ENCODE results near the gene RGMA. TPM values are rescaled to one million over a fixed set of nuclear protein-coding genes. Genes with fewer than 3 reads are reported as not detected.

The RGMA gene
- 0.07 TPM in 1 of 2 replicates, not detected in the other for total RNA-seq

- peaks cover 10% of the 10 kb centered on the region for H3K4me1 Mint-ChIP-seq
- H3K27ac Mint-ChIP-seq: peak within 1 kb of the TSS; percentile 66
- peak within 1 kb of the TSS; percentile 82 for H3K4me3 Mint-ChIP-seq
- H3K9me3 Mint-ChIP-seq: no peaks in the 10 kb centered on the region
- intact Hi-C loops (cut with micrococcal nuclease): loop anchor here (5.0 to 10.0 kb wide), 2 partner anchors 246 to 1033 kb away; no protein-coding TSS in a partner anchor
- H3K36me3 Mint-ChIP-seq (ENCODE audit: low read depth): peaks cover 2% of the 10 kb centered on the region
- H3K27me3 Mint-ChIP-seq: peaks cover 62% of the 10 kb centered on the region
- no peak for DNase-seq
Measured at GRCh38 chr15:93088981-93089726, at the start of gene RGMA. Gene RGMA, minus strand, starts transcription at chr15:93089211. Its CDS starts 279 bp downstream, at chr15:93088932.

- DNase-seq: no peak
- no peaks in the 10 kb centered on the region for H3K36me3 Mint-ChIP-seq (ENCODE audit: low read depth)
- H3K4me1 Mint-ChIP-seq: peaks cover 13% of the 10 kb centered on the region
- H3K9me3 Mint-ChIP-seq: peaks cover 3% of the 10 kb centered on the region
- intact Hi-C loops (cut with micrococcal nuclease): no loop called here
- no peak overlapping the region for H3K27ac Mint-ChIP-seq
- no peaks in the 10 kb centered on the region for H3K27me3 Mint-ChIP-seq
- H3K4me3 Mint-ChIP-seq: no peak overlapping the region
Measured at GRCh38 chr15:93136606-93137005, 47.6 kb upstream of the RGMA start.

GRCh38 chr15:93135997-93136397 lies 47.0 kb upstream of the RGMA start:
- Mint-ChIP-seq H3K4me1 (peaks cover 9% of the 10 kb centered on the region), H3K9me3 (peaks cover 3% of the 10 kb centered on the region)
- intact Hi-C loops (cut with micrococcal nuclease): no loop called here

GRCh38 chr15:93135459-93135858 lies 46.4 kb upstream of the RGMA start:
- no peak overlapping the region for H3K4me3 Mint-ChIP-seq
- H3K4me1 Mint-ChIP-seq: peaks cover 4% of the 10 kb centered on the region
- intact Hi-C loops (cut with micrococcal nuclease): no loop called here
- no peak overlapping the region for H3K27ac Mint-ChIP-seq
- no peaks in the 10 kb centered on the region for H3K27me3 Mint-ChIP-seq
- no peaks in the 10 kb centered on the region for H3K36me3 Mint-ChIP-seq (ENCODE audit: low read depth)
- DNase-seq: no peak
- H3K9me3 Mint-ChIP-seq: peaks cover 3% of the 10 kb centered on the region

More at GRCh38 chr15:93135997-93136397, 47.0 kb upstream of the RGMA start:
- no peaks in the 10 kb centered on the region for H3K36me3 Mint-ChIP-seq (ENCODE audit: low read depth)
- no peak overlapping the region for H3K4me3 Mint-ChIP-seq
- H3K27me3 Mint-ChIP-seq: no peaks in the 10 kb centered on the region
- H3K27ac Mint-ChIP-seq: no peak overlapping the region
- no peak for DNase-seq

GRCh38 chr15:93131485-93132095 lies 42.6 kb upstream of the RGMA start:
- Mint-ChIP-seq H3K4me3 (no peak overlapping the region), H3K9me3 (no peaks in the 10 kb centered on the region), H3K27me3 (no peaks in the 10 kb centered on the region)

GRCh38 chr15:93129702-93130488 lies 40.9 kb upstream of the RGMA start:
- no peaks in the 10 kb centered on the region for H3K4me1 Mint-ChIP-seq
- intact Hi-C loops (cut with micrococcal nuclease): no loop called here
- H3K27ac Mint-ChIP-seq: no peak overlapping the region
- H3K9me3 Mint-ChIP-seq: no peaks in the 10 kb centered on the region
- no peaks in the 10 kb centered on the region for H3K27me3 Mint-ChIP-seq
- no peaks in the 10 kb centered on the region for H3K36me3 Mint-ChIP-seq (ENCODE audit: low read depth)
- DNase-seq: no peak
- no peak overlapping the region for H3K4me3 Mint-ChIP-seq

More at GRCh38 chr15:93131485-93132095, 42.6 kb upstream of the RGMA start:
- no peaks in the 10 kb centered on the region for H3K4me1 Mint-ChIP-seq
- intact Hi-C loops (cut with micrococcal nuclease): no loop called here
- no peaks in the 10 kb centered on the region for H3K36me3 Mint-ChIP-seq (ENCODE audit: low read depth)
- DNase-seq: no peak
- H3K27ac Mint-ChIP-seq: no peak overlapping the region

GRCh38 chr15:93127286-93127685 lies 38.3 kb upstream of the RGMA start:
- no peaks in the 10 kb centered on the region for H3K4me1 Mint-ChIP-seq

GRCh38 chr15:93126599-93126998 lies 37.6 kb upstream of the RGMA start:
- H3K27ac Mint-ChIP-seq: no peak overlapping the region
- no peaks in the 10 kb centered on the region for H3K9me3 Mint-ChIP-seq
- H3K27me3 Mint-ChIP-seq: no peaks in the 10 kb centered on the region

More at GRCh38 chr15:93127286-93127685, 38.3 kb upstream of the RGMA start:
- no peak overlapping the region for H3K27ac Mint-ChIP-seq
- DNase-seq: no peak
- H3K36me3 Mint-ChIP-seq (ENCODE audit: low read depth): no peaks in the 10 kb centered on the region
- H3K9me3 Mint-ChIP-seq: no peaks in the 10 kb centered on the region
- H3K27me3 Mint-ChIP-seq: no peaks in the 10 kb centered on the region
- intact Hi-C loops (cut with micrococcal nuclease): no loop called here
- no peak overlapping the region for H3K4me3 Mint-ChIP-seq

GRCh38 chr15:93126148-93126547 lies 37.1 kb upstream of the RGMA start:
- Mint-ChIP-seq H3K4me3 (no peak overlapping the region), H3K27me3 (no peaks in the 10 kb centered on the region), H3K9me3 (no peaks in the 10 kb centered on the region), H3K27ac (no peak overlapping the region), H3K36me3 (ENCODE audit: low read depth) (no peaks in the 10 kb centered on the region), H3K4me1 (no peaks in the 10 kb centered on the region)
- intact Hi-C loops (cut with micrococcal nuclease): no loop called here
- no peak for DNase-seq

More at GRCh38 chr15:93126599-93126998, 37.6 kb upstream of the RGMA start:
- intact Hi-C loops (cut with micrococcal nuclease): no loop called here
- Mint-ChIP-seq H3K36me3 (ENCODE audit: low read depth) (no peaks in the 10 kb centered on the region), H3K4me1 (no peaks in the 10 kb centered on the region), H3K4me3 (no peak overlapping the region)
- DNase-seq: no peak

GRCh38 chr15:93124126-93124525 lies 35.1 kb upstream of the RGMA start:
- H3K27me3 Mint-ChIP-seq: peaks cover 4% of the 10 kb centered on the region
- H3K36me3 Mint-ChIP-seq (ENCODE audit: low read depth): no peaks in the 10 kb centered on the region
- DNase-seq: no peak
- no peak overlapping the region for H3K27ac Mint-ChIP-seq
- no peaks in the 10 kb centered on the region for H3K9me3 Mint-ChIP-seq
- intact Hi-C loops (cut with micrococcal nuclease): no loop called here
- no peak overlapping the region for H3K4me3 Mint-ChIP-seq
- H3K4me1 Mint-ChIP-seq: peaks cover 2% of the 10 kb centered on the region

- no peaks in the 10 kb centered on the region for H3K36me3 Mint-ChIP-seq (ENCODE audit: low read depth)
- no peak overlapping the region for H3K4me3 Mint-ChIP-seq
- no peak overlapping the region for H3K27ac Mint-ChIP-seq
- H3K9me3 Mint-ChIP-seq: no peaks in the 10 kb centered on the region
- no peak for DNase-seq
- peaks cover 8% of the 10 kb centered on the region for H3K27me3 Mint-ChIP-seq
- intact Hi-C loops (cut with micrococcal nuclease): no loop called here
- peaks cover 4% of the 10 kb centered on the region for H3K4me1 Mint-ChIP-seq
Measured at GRCh38 chr15:93121973-93122910, 33.2 kb upstream of the RGMA start.

GRCh38 chr15:93121107-93121506 lies 32.1 kb upstream of the RGMA start:
- DNase-seq: no peak
- H3K4me1 Mint-ChIP-seq: peaks cover 4% of the 10 kb centered on the region
- no peak overlapping the region for H3K27ac Mint-ChIP-seq
- intact Hi-C loops (cut with micrococcal nuclease): no loop called here
- H3K9me3 Mint-ChIP-seq: no peaks in the 10 kb centered on the region
- H3K4me3 Mint-ChIP-seq: no peak overlapping the region
- no peaks in the 10 kb centered on the region for H3K36me3 Mint-ChIP-seq (ENCODE audit: low read depth)
- peaks cover 13% of the 10 kb centered on the region for H3K27me3 Mint-ChIP-seq

- no peaks in the 10 kb centered on the region for H3K36me3 Mint-ChIP-seq (ENCODE audit: low read depth)
- no peak overlapping the region for H3K4me3 Mint-ChIP-seq
- H3K27ac Mint-ChIP-seq: no peak overlapping the region
- H3K9me3 Mint-ChIP-seq: no peaks in the 10 kb centered on the region
- intact Hi-C loops (cut with micrococcal nuclease): no loop called here
- peaks cover 14% of the 10 kb centered on the region for H3K27me3 Mint-ChIP-seq
- peaks cover 4% of the 10 kb centered on the region for H3K4me1 Mint-ChIP-seq
- peak; percentile 61 for DNase-seq
Measured at GRCh38 chr15:93118904-93119303, 29.9 kb upstream of the RGMA start.

Measured in activated CD4-positive, alpha-beta T cell treated with anti-CD3 and anti-CD28 coated beads, Interleukin-2, amount 10 ng/mL, durations not matched to agents 24 days and 14 days (primary cell).